Pulmonary artery endothelial cell (primary cell): ENCODE results near the gene ASB2. TPM values are rescaled to one million over a fixed set of nuclear protein-coding genes. Genes with fewer than 3 reads are reported as not detected.

ENCODE experiments used
- DNase-seq: peaks from one replicate; pipeline ENCODE4 v3.0.0-alpha.2; 2011; ENCODE audit warnings: low read depth, low spot score
- total RNA-seq: library from RNA; depleted of rRNA; stranded (reverse); fragments of >200 nt; gene quantifications from 2 replicates; pipeline ENCODE4 v1.2.3, GENCODE V29; 2014

ASB2 gene
- total RNA-seq, 1 donor from 2014 or later = not detected

GRCh38 chr14:94001016-94001415 is 24.6 kb upstream of the ASB2 start:
- no peak for DNase-seq

GRCh38 chr14:94000267-94000666 is 23.9 kb upstream of the ASB2 start:
- no peak for DNase-seq

- DNase-seq = no peak
Observed at GRCh38 chr14:93999573-93999972, 23.2 kb upstream of the ASB2 start.

- DNase-seq = no peak
Observed at GRCh38 chr14:93998871-93999403, 22.6 kb upstream of the ASB2 start.

- no peak for DNase-seq
Observed at GRCh38 chr14:93997916-93998870, 21.8 kb upstream of the ASB2 start.

- DNase-seq = no peak
Observed at GRCh38 chr14:93997082-93997481, 20.7 kb upstream of the ASB2 start, which contains the start of gene CCDC197. Gene CCDC197 (plus strand): TSS chr14:93997301. CDS start chr14:93998132, 831 bp downstream.

GRCh38 chr14:93996130-93996695 is 19.8 kb upstream of the ASB2 start:
- DNase-seq = no peak

- DNase-seq = no peak
Observed at GRCh38 chr14:93994919-93995682, 18.7 kb upstream of the ASB2 start.

- no peak for DNase-seq
Observed at GRCh38 chr14:93993382-93993781, 17.0 kb upstream of the ASB2 start.

GRCh38 chr14:93991649-93992048 is 15.3 kb upstream of the ASB2 start:
- no peak for DNase-seq

GRCh38 chr14:93991212-93991611 is 14.8 kb upstream of the ASB2 start:
- DNase-seq = no peak

- no peak for DNase-seq
Observed at GRCh38 chr14:93989939-93990338, 13.6 kb upstream of the ASB2 start.

- DNase-seq = no peak
Observed at GRCh38 chr14:93987815-93988476, 11.6 kb upstream of the ASB2 start.

GRCh38 chr14:93987376-93987775 is 11.0 kb upstream of the ASB2 start:
- DNase-seq = no peak

- no peak for DNase-seq
Observed at GRCh38 chr14:93986955-93987354, 10.6 kb upstream of the ASB2 start.

GRCh38 chr14:93984987-93985410 is 8.6 kb upstream of the ASB2 start:
- no peak for DNase-seq

GRCh38 chr14:93984070-93984469 is 7.7 kb upstream of the ASB2 start:
- no peak for DNase-seq

GRCh38 chr14:93982230-93983007 is 6.0 kb upstream of the ASB2 start:
- no peak for DNase-seq

GRCh38 chr14:93981316-93982229 is 5.2 kb upstream of the ASB2 start:
- no peak for DNase-seq
